ENCODE results near the gene TRIM9. TPM values are rescaled to one million over a fixed set of nuclear protein-coding genes. Genes with fewer than 3 reads are reported as not detected.

The TRIM9 gene
- total RNA-seq, 4 donors from 2014 or later, result 0.84 to 4.7 (median 1.4) TPM

DNA sequence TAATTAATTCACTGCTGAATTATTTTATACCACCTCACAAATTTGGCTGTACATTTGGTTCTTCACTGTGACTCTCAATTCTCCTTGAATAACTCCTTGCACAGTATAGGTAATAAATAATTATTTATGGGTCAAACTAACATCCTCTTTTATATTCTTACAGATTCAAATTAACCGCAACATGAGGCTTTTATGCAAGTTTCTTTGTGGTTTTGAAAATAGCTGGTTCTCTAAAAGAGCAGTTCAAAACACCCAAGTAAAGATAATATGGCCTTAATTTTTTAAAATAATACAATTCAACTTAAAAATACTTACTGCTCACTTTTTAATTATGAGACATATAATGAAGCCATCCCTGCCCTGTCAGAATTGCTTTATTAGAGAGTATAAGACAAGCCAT is 12.9 kb upstream of the TRIM9 start:
- Histone ChIP-seq H3K27me3 (peaks cover 27% of the 10 kb centered on the region), H3K36me3 (no peaks in the 10 kb centered on the region), H3K27ac (no peak overlapping the region), H3K9me3 (no peaks in the 10 kb centered on the region), H3K4me1 (no peaks in the 10 kb centered on the region), H3K4me3 (no peak overlapping the region)
- WGBS, 2 donors (ENCODE audit: low coverage in 1 of 2), result 73 to 94% methylated on average over 1 of the region's 1 CpG
- no peak for TF ChIP-seq POLR2AphosphoS5 (IDR thresholded peaks at IDR 0.05)
- TF ChIP-seq EP300 (IDR thresholded peaks at IDR 0.05), result no peak
- TF ChIP-seq POLR2A (IDR thresholded peaks at IDR 0.05), result no peak
- TF ChIP-seq, protein P1, sequence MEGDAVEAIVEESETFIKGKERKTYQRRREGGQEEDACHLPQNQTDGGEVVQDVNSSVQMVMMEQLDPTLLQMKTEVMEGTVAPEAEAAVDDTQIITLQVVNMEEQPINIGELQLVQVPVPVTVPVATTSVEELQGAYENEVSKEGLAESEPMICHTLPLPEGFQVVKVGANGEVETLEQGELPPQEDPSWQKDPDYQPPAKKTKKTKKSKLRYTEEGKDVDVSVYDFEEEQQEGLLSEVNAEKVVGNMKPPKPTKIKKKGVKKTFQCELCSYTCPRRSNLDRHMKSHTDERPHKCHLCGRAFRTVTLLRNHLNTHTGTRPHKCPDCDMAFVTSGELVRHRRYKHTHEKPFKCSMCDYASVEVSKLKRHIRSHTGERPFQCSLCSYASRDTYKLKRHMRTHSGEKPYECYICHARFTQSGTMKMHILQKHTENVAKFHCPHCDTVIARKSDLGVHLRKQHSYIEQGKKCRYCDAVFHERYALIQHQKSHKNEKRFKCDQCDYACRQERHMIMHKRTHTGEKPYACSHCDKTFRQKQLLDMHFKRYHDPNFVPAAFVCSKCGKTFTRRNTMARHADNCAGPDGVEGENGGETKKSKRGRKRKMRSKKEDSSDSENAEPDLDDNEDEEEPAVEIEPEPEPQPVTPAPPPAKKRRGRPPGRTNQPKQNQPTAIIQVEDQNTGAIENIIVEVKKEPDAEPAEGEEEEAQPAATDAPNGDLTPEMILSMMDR (IDR thresholded peaks at IDR 0.05), result no peak
- ATAC-seq, result no peak

DNA sequence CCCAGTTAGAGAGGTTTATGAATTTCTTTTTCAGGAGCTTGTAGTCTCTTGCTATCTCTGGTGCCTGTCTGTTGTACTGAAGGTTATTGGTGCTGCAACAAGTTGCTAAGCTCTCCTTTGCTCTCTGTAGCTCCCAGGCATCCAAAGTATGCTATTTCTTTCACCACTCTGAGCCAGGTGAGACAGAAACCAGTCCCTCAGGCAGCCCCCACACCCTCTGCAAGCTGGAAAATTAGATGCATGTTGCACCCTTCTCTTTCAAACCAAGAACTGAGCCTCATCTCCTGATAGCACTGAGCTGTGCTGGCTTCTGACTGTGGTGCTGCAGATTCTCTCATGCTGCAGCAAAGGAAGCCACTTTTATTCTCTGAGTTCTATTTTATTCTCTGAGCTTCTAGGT is 9.6 kb upstream of the TRIM9 start:
- Histone ChIP-seq H3K27me3 (peaks cover 37% of the 10 kb centered on the region), H3K27ac (no peak overlapping the region), H3K4me3 (no peak overlapping the region), H3K4me1 (no peaks in the 10 kb centered on the region), H3K36me3 (no peaks in the 10 kb centered on the region), H3K9me3 (no peaks in the 10 kb centered on the region)
- no peak for TF ChIP-seq EP300 (IDR thresholded peaks at IDR 0.05)
- TF ChIP-seq POLR2AphosphoS5 (IDR thresholded peaks at IDR 0.05), result no peak
- TF ChIP-seq, protein P1 (IDR thresholded peaks at IDR 0.05), result no peak
- TF ChIP-seq POLR2A (IDR thresholded peaks at IDR 0.05), result no peak
- no peak for ATAC-seq

DNA sequence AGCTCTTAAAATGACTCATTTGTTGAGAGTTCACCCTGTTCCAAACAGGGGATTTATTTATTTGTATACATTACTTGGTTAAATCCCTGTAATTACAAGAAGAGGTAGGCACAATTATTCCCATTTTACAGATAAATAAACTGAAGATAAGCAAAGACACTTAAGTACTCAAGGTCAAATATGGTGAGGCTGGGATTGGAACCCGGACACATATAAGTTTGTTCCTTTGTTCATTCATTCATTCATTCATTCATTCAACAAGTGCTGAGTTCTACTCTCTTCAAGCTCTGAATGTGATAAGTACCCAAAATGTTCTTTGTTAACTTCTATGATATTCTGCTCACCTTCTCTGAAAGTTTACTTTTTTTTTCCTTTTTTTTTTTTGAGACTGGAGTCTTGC is 2.4 kb upstream of the TRIM9 start:
- 89 to 100% methylated on average over 1 of the region's 1 CpG for WGBS, 2 donors (ENCODE audit: low coverage in 1 of 2)
- no peaks in the 10 kb centered on the region for H3K9me3 ChIP-seq
- H3K36me3 ChIP-seq, result no peaks in the 10 kb centered on the region
- ATAC-seq, result no peak
- no peak overlapping the region for H3K27ac ChIP-seq
- peaks cover 46% of the 10 kb centered on the region for H3K27me3 ChIP-seq
- H3K4me3 ChIP-seq, result no peak overlapping the region
- no peak for TF ChIP-seq EP300 (IDR thresholded peaks at IDR 0.05)
- no peak for TF ChIP-seq POLR2A (IDR thresholded peaks at IDR 0.05)
- TF ChIP-seq, protein P1 (IDR thresholded peaks at IDR 0.05), result no peak
- TF ChIP-seq POLR2AphosphoS5 (IDR thresholded peaks at IDR 0.05), result no peak
- H3K4me1 ChIP-seq, result peaks cover 0 to 33% (median 16%) of the 10 kb centered on the region in 3 donors

DNA sequence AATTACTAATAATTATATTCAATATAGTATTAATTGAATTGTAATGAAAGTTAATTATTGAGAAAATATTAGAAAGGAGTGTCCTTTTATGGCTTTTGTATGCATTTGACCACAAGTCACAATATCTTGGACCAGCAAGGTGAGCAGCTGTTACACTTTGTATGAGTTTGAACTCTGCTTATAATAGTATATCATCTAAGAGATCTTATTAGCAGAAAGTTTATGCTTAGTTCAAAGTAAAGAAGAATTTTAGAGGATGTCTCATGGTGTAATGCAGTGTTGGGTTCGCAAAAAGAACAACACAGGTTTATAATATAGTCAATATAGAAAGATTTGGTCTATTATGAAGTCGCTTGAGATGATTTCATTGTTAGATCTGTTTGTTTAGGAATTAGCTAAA is 2.0 kb upstream of the TRIM9 start:
- WGBS, 2 donors (ENCODE audit: low coverage in 1 of 2), result 94 to 96% methylated on average over 2 of the region's 2 CpGs
- no peak for ATAC-seq
- no peak overlapping the region for H3K4me3 ChIP-seq

DNA sequence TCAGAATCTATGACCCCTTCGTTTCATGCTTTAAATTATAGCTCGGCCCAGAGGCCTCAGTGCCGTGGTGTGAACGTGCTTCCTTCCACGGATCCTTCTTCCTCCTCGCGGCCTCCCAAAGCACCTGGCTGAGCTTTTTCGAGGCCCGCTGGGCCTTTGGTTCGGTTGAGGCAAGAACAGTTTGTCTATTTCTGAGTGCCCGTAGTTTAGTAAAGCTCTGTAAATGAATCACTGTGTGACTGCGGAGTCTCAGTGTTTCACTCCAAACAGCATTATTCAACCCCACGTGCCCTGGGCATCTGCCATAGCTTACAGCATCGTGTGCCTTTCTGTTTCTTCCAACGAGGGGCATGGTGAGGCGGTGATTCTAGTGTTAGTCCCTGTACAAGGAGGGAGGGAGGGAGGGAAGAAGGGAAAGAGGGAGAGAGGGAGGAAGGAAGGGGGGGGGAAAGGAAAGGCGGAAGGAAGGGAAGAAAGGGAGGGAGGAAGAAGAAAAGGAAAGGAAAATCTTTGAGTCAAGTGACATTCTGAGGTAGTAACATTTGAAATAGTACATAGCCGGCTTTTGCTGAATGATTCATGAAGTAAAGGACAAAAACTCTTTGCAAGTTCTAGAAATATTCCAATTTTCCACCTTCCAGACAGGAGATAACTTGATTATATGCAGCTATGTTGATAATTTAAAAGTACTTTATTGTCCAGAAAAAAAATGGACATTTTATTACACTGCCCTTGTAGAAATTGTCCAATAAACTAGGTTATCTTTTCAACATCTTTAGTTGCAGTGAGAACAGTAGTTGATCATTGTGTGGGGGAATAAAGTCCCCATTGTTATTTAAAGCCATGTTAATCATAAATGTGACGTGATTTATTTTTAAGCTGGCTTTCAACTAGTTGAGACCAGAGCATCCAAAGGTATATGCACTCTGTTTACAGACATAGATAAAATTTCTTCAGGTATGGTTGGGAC is 1.2 kb upstream of the TRIM9 start:
- Histone ChIP-seq H3K9me3 (no peaks in the 10 kb centered on the region), H3K36me3 (no peaks in the 10 kb centered on the region), H3K4me1 (peaks cover 0 to 33% (median 16%) of the 10 kb centered on the region in 3 donors), H3K27me3 (peaks cover 51% of the 10 kb centered on the region), H3K4me3 (peak overlapping the region; percentile 29 to 68), H3K27ac (peak overlapping the region in 2 of 4 donors; percentile 76 to 77)
- ATAC-seq, result no peak
- TF ChIP-seq EP300 (IDR thresholded peaks at IDR 0.05) (no peak), POLR2AphosphoS5 (IDR thresholded peaks at IDR 0.05) (peak; percentile 42)
- TF ChIP-seq, protein P1 (IDR thresholded peaks at IDR 0.05), result no peak
- WGBS, 2 donors (ENCODE audit: low coverage in 1 of 2), result 28 to 70% methylated on average over 2 to 16 of the region's 19 CpGs

More for the DNA sequence above, 2.0 kb upstream of the TRIM9 start:
- Histone ChIP-seq H3K36me3 (no peaks in the 10 kb centered on the region), H3K4me1 (peaks cover 0 to 33% (median 16%) of the 10 kb centered on the region in 3 donors), H3K9me3 (no peaks in the 10 kb centered on the region), H3K27me3 (peaks cover 50% of the 10 kb centered on the region), H3K27ac (no peak overlapping the region)
- no peak for TF ChIP-seq POLR2A (IDR thresholded peaks at IDR 0.05)
